ENCODE measurements around the gene DOCK7.

- TF ChIP-seq POLR2A (IDR thresholded peaks at IDR 0.05) (no peak), CTCF (IDR thresholded peaks at IDR 0.05) (no peak), POLR2AphosphoS5 (IDR thresholded peaks at IDR 0.05) (no peak), EP300 (IDR thresholded peaks at IDR 0.05) (no peak)
Measured at GRCh38 chr1:62720946-62721554, 32.9 kb upstream of the DOCK7 start.

Data from suprapubic skin (tissue), 4 donors.